Stimulated activated CD8-positive, alpha-beta memory T cell treated with anti-CD3 and anti-CD28 coated beads, Interleukin-7, amount 100 ng/mL, for 48 hours (primary cell): Measurements from ENCODE around the gene ADH4.
"Not testable (repeated sequence)": the region's sequence is repeated elsewhere in the genome, so short reads cannot be mapped to it uniquely, and the experiment has no call there.

ENCODE experiments used
- DNase-seq, 2 donors: peaks; one replicate each; pipeline ENCODE4 v3.0.0-alpha.2; 2020; ENCODE audit warnings: low read depth in 1 of 2; ENCODE audit errors: extremely low read depth in 1 of 2

Gene ADH4

DNA sequence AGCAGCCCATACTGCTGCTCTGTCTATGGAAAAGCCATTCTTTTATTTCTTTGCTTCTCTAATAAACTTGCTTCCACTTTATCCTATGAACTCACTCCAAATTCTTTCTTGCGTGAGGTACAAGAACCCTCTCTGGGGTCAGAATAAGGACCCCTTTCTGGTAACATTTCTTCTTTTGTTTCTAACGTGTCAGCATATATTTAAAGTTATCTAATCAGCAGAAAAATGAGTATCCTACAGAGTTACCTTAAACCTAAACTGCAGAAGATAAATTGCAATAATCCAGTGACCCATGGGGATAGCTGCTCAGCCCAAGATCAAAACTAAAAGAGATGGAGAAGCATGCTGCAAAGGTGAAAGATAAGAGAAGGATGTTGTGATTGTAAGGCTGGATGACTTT, 59.5 kb downstream of the ADH4 start:
- DNase-seq: no peak

DNA sequence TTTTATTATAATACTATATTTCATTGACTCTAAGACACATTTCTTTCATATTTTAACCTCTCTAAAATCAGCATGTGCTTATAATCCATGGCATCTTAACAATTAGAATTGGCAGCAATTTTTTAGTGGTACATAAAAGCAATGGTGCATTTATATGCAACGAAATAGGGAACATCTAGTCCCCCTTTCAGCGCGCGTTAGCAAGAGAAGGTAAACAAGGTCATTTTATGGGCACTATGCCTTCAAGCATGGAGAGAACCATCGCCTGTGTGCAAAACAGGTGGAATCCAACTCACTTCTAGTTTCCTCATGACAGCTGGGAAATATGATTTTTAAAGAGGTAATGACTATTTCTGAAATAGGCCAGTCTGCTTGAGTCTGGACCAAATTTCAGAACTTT, 61.9 kb downstream of the ADH4 start:
- DNase-seq: no peak

DNA sequence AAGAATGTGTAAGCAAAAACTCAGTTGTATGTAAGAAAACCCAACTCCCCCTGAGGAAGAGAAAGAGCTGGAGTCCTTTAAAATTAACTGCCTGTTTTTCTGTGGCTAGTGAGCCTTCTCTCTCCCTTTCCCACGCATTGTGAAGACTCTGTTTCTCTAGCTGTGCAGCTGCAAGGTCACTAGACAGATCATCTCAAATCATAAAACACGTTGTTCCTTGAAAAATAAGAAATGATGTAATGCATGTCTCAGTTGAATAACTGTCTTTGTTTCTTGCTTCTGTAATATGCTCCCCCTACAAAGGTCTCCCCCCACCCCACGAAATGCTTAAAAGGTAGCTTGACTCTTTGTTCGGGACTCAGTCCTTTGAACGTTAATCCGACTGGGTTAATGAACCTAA, 63.2 kb downstream of the ADH4 start:
- not testable (repeated sequence) for DNase-seq

DNA sequence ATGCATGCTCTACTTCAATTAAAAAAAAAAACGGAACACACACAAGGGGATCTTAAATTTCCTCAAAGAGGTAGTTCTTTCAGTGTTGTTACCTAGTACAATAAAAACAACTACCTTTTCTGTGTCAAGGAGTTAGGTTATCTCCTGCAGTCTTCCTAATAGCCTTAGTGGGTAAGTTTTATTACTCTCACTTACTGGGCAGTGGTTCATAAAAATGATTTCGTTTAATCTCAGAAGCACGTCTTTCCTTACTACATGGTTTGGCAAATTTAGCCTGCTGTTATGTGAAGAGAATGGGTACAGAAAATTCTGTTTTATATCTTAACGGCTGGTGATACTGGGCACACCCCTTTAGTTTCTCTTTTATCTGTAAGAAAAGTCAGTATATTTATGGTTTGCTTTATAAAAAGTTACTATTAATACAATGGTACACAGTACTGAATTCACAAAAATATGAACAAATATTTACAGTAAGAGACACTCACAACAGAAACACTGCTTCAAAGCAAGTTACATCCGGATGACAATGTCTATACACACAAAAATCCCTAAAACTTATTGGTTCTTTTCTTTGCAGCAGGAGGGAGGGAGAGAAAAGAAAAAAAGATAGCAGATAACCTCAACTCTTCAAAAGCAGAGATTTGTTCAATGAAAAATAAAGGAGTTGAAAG, 64.3 kb downstream of the ADH4 start:
- no peak for DNase-seq

DNA sequence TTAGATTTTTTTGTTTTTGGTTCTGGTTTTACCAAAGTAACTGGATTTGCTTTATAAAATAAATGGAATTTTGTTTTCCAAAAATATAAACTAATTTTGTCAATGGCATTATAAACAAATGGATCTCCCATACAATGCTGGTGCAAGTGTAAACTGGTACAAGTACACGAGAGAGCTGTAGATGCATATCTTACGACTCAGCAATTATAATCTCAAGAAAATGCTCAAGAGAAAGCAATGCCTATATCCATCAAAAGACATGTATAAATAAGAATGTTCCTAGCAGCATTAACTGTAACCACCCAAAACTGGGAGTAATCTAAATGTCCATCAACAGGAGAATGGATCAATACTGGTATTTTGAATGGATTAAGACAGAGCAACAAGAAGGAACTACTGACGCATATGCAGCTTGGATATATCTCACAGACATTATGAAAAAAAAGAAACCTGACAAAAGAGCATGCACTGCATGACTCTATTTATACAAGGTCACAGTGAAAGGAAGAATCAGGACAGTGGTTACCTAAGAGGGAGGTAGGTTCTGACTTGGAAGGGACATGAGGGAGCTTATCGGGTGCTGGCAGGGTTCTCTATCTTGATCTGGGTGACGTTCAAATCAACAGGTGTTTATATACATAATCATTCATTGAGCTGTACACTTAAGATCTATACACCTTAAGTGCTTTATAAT, 65.0 kb downstream of the ADH4 start:
- DNase-seq: no peak

DNA sequence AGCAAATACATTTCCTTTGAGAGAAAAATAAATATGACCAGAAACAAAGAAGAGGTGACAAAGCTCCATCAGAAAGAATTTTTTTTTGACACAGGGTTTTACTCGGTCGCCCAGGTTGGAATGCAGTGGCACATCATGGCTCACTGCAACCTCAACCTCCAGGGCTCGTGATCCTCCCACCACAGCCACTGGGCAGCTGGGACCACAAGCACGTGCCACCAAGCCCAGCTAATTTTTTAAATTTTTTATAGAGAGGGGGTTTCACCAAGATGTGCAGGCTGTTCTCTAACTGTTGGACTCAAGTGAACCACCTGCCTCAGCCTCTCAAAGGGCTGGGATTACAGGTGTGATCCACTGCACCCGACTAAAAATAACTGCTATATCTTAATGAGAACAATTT, 65.8 kb downstream of the ADH4 start:
- DNase-seq: no peak

DNA sequence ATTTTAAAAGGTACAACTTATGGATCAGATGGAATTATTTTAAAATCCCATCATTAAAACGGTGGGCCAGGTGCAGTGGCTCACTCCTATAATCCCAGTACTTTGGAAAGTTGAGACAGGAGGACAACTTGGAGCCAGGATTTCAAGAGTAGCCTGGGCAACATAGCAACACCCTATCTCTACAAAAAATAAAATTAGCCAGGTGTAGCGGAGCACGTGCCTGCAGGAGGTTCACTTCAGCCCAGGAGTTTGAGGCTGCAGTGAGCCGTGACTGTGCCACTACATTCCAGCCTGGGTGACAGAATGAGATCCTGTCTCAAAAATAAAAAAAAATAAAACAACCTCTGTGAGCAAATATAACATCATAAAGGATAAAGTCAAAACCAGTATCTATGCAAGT, 66.9 kb downstream of the ADH4 start:
- DNase-seq: no peak

DNA sequence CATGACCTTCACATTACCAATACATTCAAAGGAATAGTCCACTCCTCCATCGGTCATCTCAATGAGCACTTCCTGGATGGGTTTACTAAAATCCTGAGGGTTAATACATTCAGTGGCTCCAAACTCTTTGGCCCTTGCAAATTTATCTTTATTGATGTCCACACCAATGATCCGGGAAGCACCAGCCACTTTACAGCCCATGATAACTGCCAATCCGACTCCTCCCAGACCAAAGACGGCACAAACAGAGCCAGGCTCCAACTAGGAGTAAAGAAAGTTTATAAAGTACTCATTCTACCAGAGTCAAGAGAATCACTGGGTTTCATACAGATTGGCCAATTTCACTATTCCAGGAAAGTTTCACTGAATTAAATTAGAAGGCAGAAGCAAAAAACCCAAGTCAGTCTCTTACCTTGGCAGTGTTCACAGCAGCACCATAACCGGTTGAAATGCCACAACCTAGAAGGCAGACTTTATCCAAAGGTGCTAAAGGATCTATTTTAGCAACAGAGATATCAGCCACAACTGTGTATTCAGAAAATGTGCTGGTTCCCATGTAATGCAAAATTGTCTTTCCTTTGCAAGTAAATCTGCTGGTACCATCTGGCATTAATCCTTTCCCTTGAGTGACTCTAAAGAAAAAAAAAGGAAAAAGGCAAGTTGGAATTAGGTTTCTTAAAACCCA, 67.7 kb downstream of the ADH4 start:
- no peak for DNase-seq

DNA sequence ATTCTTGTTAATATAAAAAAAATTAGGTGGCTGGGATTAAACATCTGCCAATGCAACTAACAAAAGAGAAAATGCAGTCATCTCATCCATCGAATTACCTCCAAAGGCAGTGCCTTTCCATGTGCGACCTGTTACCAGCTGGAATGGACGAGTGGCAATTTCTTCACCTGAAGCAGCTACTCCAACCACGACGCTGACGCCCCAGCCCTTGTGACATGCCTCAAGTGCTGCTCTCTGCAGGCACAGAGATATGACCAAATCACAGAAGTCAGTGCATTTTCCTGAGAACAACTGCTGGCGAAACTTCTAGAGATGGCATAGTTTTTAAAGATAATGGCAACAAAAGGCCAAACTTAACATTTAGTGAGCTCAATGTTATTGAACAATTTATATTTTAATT, 69.3 kb downstream of the ADH4 start:
- no peak for DNase-seq
